RWPE2 (cell line): ENCODE data around the gene ENOX1.

Experiments
- ATAC-seq: fragments of 200-7000 bp; cut with Tn5 transposase; 3 replicates; pipeline ENCODE4 v1.9.1; 2021; ENCODE audit warnings: low read depth
- DNase-seq: peaks from one replicate; pipeline ENCODE4 v3.0.0-alpha.2; 2020; ENCODE audit warnings: low spot score
- H3K27ac ChIP-seq: fragments of 450-650 bp; 2 replicates; pipeline ENCODE4 v1.5.1; 2017; ENCODE audit warnings: mild to moderate bottlenecking; ENCODE audit not compliant: poor library complexity, severe bottlenecking
- H3K27me3 ChIP-seq: fragments of 250-450 bp; sonication (Bioruptor Pico); 2 replicates; pipeline ENCODE4 v1.5.1; 2021; ENCODE audit warnings: mild to moderate bottlenecking, moderate library complexity; ENCODE audit not compliant: insufficient read depth, poor library complexity, severe bottlenecking
- H3K36me3 ChIP-seq: fragments of 250-450 bp; sonication (Bioruptor Pico); 2 replicates; pipeline ENCODE4 v1.5.1; 2020; ENCODE audit warnings: low read depth, mild to moderate bottlenecking, moderate library complexity
- H3K4me1 ChIP-seq: fragments of 250-450 bp; sonication (Bioruptor Pico); 2 replicates; pipeline ENCODE4 v1.5.1; 2021; ENCODE audit warnings: mild to moderate bottlenecking, moderate library complexity; ENCODE audit not compliant: insufficient read depth, poor library complexity, severe bottlenecking
- H3K4me3 ChIP-seq: fragments of 250-450 bp; sonication (Bioruptor Pico); 2 replicates; pipeline ENCODE4 v1.5.1; 2021; ENCODE audit warnings: mild to moderate bottlenecking, moderate library complexity; ENCODE audit not compliant: severe bottlenecking
- H3K9me3 ChIP-seq: fragments of 250-450 bp; sonication (Bioruptor Pico); 2 replicates; pipeline ENCODE4 v1.5.1; 2021; ENCODE audit warnings: mild to moderate bottlenecking, moderate library complexity; ENCODE audit not compliant: severe bottlenecking
- CTCF ChIP-seq: fragments of 450-650 bp; IDR thresholded peaks from one replicate; pipeline ENCODE4 v1.5.1; 2017; ENCODE audit warnings: mild to moderate bottlenecking, moderate library complexity; ENCODE audit not compliant: poor library complexity, severe bottlenecking

ENOX1 gene

GRCh38 chr13:43546816-43547215, 240.0 kb downstream of the ENOX1 start:
- ATAC-seq (no peak), DNase-seq (no peak)
- H3K9me3 ChIP-seq, result no peaks in the 10 kb centered on the region
- H3K36me3 ChIP-seq, result no peaks in the 10 kb centered on the region
- H3K27ac ChIP-seq, result no peak overlapping the region
- H3K4me1 ChIP-seq, result no peaks in the 10 kb centered on the region
- no peak overlapping the region for H3K4me3 ChIP-seq
- H3K27me3 ChIP-seq, result no peaks in the 10 kb centered on the region
- no peak for TF ChIP-seq CTCF

GRCh38 chr13:43546251-43546650, 240.5 kb downstream of the ENOX1 start:
- no peak overlapping the region for H3K27ac ChIP-seq
- no peaks in the 10 kb centered on the region for H3K4me1 ChIP-seq
- DNase-seq (no peak), ATAC-seq (no peak)
- no peak for TF ChIP-seq CTCF
- no peaks in the 10 kb centered on the region for H3K27me3 ChIP-seq
- H3K36me3 ChIP-seq, result no peaks in the 10 kb centered on the region
- H3K9me3 ChIP-seq, result no peaks in the 10 kb centered on the region
- H3K4me3 ChIP-seq, result no peak overlapping the region

- H3K9me3 ChIP-seq, result no peaks in the 10 kb centered on the region
- no peak overlapping the region for H3K27ac ChIP-seq
- no peak for DNase-seq
- H3K4me3 ChIP-seq, result no peak overlapping the region
- no peaks in the 10 kb centered on the region for H3K36me3 ChIP-seq
- no peaks in the 10 kb centered on the region for H3K27me3 ChIP-seq
- ATAC-seq, result no peak
- no peaks in the 10 kb centered on the region for H3K4me1 ChIP-seq
- no peak for TF ChIP-seq CTCF
These were observed 241.4 kb downstream of the ENOX1 start for GRCh38 chr13:43545317-43545874.

GRCh38 chr13:43544631-43545030, 242.1 kb downstream of the ENOX1 start:
- ATAC-seq (no peak), DNase-seq (no peak)
- Histone ChIP-seq H3K27me3 (no peaks in the 10 kb centered on the region), H3K27ac (no peak overlapping the region), H3K4me1 (no peaks in the 10 kb centered on the region), H3K36me3 (no peaks in the 10 kb centered on the region), H3K9me3 (no peaks in the 10 kb centered on the region), H3K4me3 (no peak overlapping the region)
- no peak for TF ChIP-seq CTCF

- ATAC-seq, result peak; percentile 51
- H3K4me1 ChIP-seq, result no peaks in the 10 kb centered on the region
- no peaks in the 10 kb centered on the region for H3K27me3 ChIP-seq
- no peaks in the 10 kb centered on the region for H3K36me3 ChIP-seq
- no peak for DNase-seq
- TF ChIP-seq CTCF, result no peak
- no peak overlapping the region for H3K4me3 ChIP-seq
- no peak overlapping the region for H3K27ac ChIP-seq
- H3K9me3 ChIP-seq, result peaks cover 3% of the 10 kb centered on the region
These were observed 242.8 kb downstream of the ENOX1 start for GRCh38 chr13:43544011-43544410.
